ENCODE measurements around the gene SMURF2.

Gene SMURF2

GRCh38 chr17:64694207-64694606 is 32.1 kb upstream of the SMURF2 start:
- TF ChIP-seq CTCF (IDR thresholded peaks at IDR 0.05; ENCODE audit: low read depth, low read length): no peak
- DNase-seq (ENCODE audit: extremely low read depth, low read depth): no peak

DNA sequence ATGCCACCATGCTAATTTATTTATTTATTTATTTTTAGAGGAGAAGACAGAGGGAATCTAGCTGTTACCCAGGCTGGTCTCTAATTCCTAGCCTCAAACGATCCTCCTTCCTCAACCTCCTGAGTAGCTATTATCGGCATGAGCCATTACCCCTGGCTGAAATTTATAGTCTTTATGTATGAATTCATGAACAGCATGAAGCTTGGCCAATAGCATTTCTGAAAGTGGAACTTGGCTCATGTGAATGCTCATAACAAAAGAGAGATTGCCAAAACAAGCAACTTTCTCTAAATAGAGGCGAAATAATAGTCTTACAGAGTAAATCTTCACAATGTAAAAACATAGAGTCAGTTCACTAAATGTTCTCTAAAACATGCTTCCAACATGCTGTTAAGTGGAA is 30.1 kb upstream of the SMURF2 start:
- no peak for DNase-seq (ENCODE audit: extremely low read depth, low read depth)
- TF ChIP-seq CTCF (IDR thresholded peaks at IDR 0.05; ENCODE audit: low read depth, low read length): no peak

DNA sequence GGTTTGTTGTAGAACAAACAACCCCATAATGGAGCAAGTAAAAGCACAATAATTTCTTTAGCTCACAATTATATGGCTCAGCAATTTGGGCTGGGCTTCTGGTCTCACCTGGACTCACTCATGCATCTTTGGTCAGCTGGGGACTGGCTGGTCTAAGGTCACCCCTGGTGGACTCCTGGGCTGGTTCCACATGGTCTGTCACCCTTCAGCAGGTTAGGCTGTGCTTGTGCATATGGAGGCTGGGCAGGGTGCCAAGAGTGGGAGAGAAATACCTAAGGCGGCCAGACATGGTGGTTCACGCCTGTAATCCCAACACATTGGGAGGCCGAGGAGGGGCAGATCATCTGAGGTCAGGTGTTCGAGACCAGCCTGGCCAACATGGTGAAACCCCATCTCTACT is 27.0 kb upstream of the SMURF2 start:
- TF ChIP-seq CTCF (IDR thresholded peaks at IDR 0.05; ENCODE audit: low read depth, low read length): no peak
- DNase-seq (ENCODE audit: extremely low read depth, low read depth): no peak

GRCh38 chr17:64688481-64688880 is 26.4 kb upstream of the SMURF2 start:
- no peak for DNase-seq (ENCODE audit: extremely low read depth, low read depth)

DNA sequence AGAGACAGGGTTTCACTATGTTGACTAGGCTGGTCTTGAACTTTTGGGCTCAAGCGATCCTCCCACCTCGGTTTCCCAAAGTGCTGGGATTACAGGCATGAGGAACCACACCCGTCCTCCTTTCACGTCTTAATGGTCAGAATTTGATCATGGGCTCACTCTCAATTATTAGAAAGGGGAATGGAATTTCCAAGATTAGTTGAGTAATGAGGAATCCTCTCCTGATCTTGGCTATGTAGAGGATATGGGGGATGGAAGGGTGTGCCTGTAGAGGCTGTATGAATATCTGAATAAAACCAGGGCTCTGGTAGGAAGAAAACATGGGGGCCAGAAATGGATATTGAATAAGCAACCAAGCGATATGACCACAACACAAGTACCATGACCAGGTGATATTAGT is 25.9 kb upstream of the SMURF2 start:
- no peak for TF ChIP-seq CTCF (IDR thresholded peaks at IDR 0.05; ENCODE audit: low read depth, low read length)
- DNase-seq (ENCODE audit: extremely low read depth, low read depth): no peak

More at GRCh38 chr17:64688481-64688880, 26.4 kb upstream of the SMURF2 start:
- TF ChIP-seq CTCF (IDR thresholded peaks at IDR 0.05; ENCODE audit: low read depth, low read length): no peak

DNA sequence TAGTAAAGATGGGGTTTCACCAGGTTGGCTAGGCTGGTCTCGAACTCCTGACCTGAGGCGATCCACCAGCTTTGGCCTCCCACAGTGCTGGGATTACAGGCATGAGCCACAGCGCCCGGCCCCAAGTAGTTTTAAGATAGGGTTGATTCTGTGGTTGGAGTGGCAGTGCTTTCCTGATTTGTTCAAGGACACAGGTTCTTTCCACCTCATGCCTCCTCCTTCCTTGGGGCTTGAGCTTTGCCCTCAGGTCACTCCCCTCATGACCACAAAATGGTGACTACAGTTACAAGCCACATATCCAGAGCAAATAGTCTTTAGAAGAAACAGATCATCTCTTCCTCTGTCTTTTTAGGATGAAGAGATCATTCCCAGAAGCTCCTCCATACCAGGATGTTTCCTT is 25.3 kb upstream of the SMURF2 start:
- no peak for DNase-seq (ENCODE audit: extremely low read depth, low read depth)
- no peak for TF ChIP-seq CTCF (IDR thresholded peaks at IDR 0.05; ENCODE audit: low read depth, low read length)

- DNase-seq (ENCODE audit: extremely low read depth, low read depth): no peak
- TF ChIP-seq CTCF (IDR thresholded peaks at IDR 0.05; ENCODE audit: low read depth, low read length): no peak
Observed at GRCh38 chr17:64686705-64687104, 24.6 kb upstream of the SMURF2 start.

All from AG09319 (cell line).